ENCODE results near the gene ZBTB47.

Gene ZBTB47

DNA sequence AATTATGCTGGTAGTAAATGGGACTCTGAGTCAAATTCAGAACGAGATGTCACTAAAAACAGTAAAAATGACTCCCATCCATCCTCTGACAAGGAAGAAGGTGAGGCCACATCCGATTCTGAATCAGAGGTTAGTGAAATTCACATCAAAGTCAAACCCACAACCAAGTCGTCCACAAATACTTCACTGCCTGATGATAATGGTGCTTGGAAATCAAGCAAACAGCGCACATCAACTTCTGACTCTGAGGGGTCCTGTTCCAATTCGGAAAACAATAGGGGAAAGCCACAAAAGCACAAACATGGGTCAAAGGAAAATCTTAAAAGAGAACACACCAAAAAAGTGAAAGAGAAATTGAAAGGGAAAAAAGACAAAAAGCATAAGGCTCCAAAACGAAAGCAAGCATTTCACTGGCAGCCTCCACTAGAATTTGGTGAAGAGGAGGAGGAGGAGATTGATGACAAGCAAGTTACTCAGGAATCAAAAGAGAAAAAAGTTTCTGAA is 15.1 kb upstream of the ZBTB47 start:
- H3K18ac ChIP-seq (ENCODE audit: low read length), result no peak overlapping the region
- no peak overlapping the region for H2BK12ac ChIP-seq (ENCODE audit: low read length)
- no peak overlapping the region for H3K9ac ChIP-seq (ENCODE audit: low read depth, low read length, poor library complexity)
- no peak overlapping the region for H2BK120ac ChIP-seq (ENCODE audit: low read depth, low read length)
- DNase-seq (ENCODE audit: low spot score), result no peak
- H2AK5ac ChIP-seq (ENCODE audit: low read depth, low read length), result no peak overlapping the region
- H3K4me3 ChIP-seq (ENCODE audit: low read length in 2 of 2), result no peak overlapping the region
- no peak overlapping the region for H4K91ac ChIP-seq (ENCODE audit: low read depth, low read length, poor library complexity)
- H3K9me3 ChIP-seq (replicated peaks in 1 of 2; ENCODE audit: control insufficient read depth in 2 of 2, insufficient read depth in 1 of 2, low read depth in 1 of 2, low read length in 2 of 2), result no peaks in the 10 kb centered on the region
- peaks cover 51 to 99% of the 10 kb centered on the region in 2 donors for H3K36me3 ChIP-seq (replicated peaks in 1 of 2; ENCODE audit: control insufficient read depth in 2 of 2, insufficient read depth in 2 of 2, low read length in 2 of 2)
- no peaks in the 10 kb centered on the region for H3K4me1 ChIP-seq (ENCODE audit: control insufficient read depth in 2 of 2, insufficient read depth in 1 of 2, low read depth in 1 of 2, low read length in 2 of 2)
- H3K79me1 ChIP-seq (ENCODE audit: low read depth, low read length), result peaks cover 4% of the 10 kb centered on the region
- H2AFZ ChIP-seq (ENCODE audit: low read length), result no peak overlapping the region
- no peak overlapping the region for H3K27ac ChIP-seq (replicated peaks; ENCODE audit: low read length)
- no peak overlapping the region for H3K4me2 ChIP-seq (ENCODE audit: insufficient read depth, low read length, poor library complexity, severe bottlenecking)
- H3K23ac ChIP-seq (ENCODE audit: low read depth, low read length, poor library complexity), result no peak overlapping the region
- no peak overlapping the region for H2BK15ac ChIP-seq (ENCODE audit: low read length)
- H3K14ac ChIP-seq (ENCODE audit: low read length), result no peak overlapping the region
- H2BK5ac ChIP-seq (ENCODE audit: low read length), result no peak overlapping the region
- H4K8ac ChIP-seq (ENCODE audit: low read depth, low read length), result no peak overlapping the region
- WGBS, 2 donors (ENCODE audit: extremely low coverage in 2 of 2, insufficient read length in 2 of 2, insufficient replicate concordance in 1 of 2), result no CpG with 5 or more reads among the region's 6 CpGs
- no peaks in the 10 kb centered on the region for H3K27me3 ChIP-seq (ENCODE audit: control insufficient read depth in 3 of 3, insufficient read depth in 3 of 3, low read depth in 1 of 3, low read length in 3 of 3)
- H3K4ac ChIP-seq (ENCODE audit: low read length), result no peak overlapping the region

DNA sequence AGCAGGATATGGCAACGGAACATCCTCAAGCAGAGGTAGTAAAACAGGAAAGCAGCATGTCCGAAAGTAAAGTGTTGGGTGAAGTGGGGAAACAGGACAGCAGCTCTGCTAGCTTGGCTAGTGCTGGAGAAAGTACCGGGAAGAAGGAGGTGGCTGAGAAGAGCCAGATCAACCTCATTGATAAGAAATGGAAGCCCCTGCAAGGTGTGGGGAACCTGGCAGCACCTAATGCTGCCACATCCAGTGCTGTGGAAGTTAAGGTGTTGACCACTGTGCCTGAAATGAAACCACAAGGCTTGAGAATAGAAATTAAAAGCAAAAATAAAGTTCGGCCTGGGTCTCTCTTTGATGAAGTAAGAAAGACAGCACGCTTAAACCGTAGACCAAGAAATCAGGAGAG is 14.3 kb upstream of the ZBTB47 start:
- H3K4me2 ChIP-seq (ENCODE audit: insufficient read depth, low read length, poor library complexity, severe bottlenecking), result no peak overlapping the region
- no peak overlapping the region for H3K14ac ChIP-seq (ENCODE audit: low read length)
- H3K4me3 ChIP-seq (ENCODE audit: low read length in 2 of 2), result no peak overlapping the region
- no peak for DNase-seq (ENCODE audit: low spot score)
- H3K27me3 ChIP-seq (ENCODE audit: control insufficient read depth in 3 of 3, insufficient read depth in 3 of 3, low read depth in 1 of 3, low read length in 3 of 3), result no peaks in the 10 kb centered on the region
- H3K9me3 ChIP-seq (replicated peaks in 1 of 2; ENCODE audit: control insufficient read depth in 2 of 2, insufficient read depth in 1 of 2, low read depth in 1 of 2, low read length in 2 of 2), result no peaks in the 10 kb centered on the region
- H4K91ac ChIP-seq (ENCODE audit: low read depth, low read length, poor library complexity), result no peak overlapping the region
- no peak overlapping the region for H3K18ac ChIP-seq (ENCODE audit: low read length)
- H3K4me1 ChIP-seq (ENCODE audit: control insufficient read depth in 2 of 2, insufficient read depth in 1 of 2, low read depth in 1 of 2, low read length in 2 of 2), result no peaks in the 10 kb centered on the region
- WGBS, 2 donors (ENCODE audit: extremely low coverage in 2 of 2, insufficient read length in 2 of 2, insufficient replicate concordance in 1 of 2), result no CpG with 5 or more reads among the region's 6 CpGs
- H3K27ac ChIP-seq (replicated peaks; ENCODE audit: low read length), result no peak overlapping the region
- no peak overlapping the region for H2BK12ac ChIP-seq (ENCODE audit: low read length)
- H4K8ac ChIP-seq (ENCODE audit: low read depth, low read length), result no peak overlapping the region
- no peak overlapping the region for H2BK5ac ChIP-seq (ENCODE audit: low read length)
- H3K79me1 ChIP-seq (ENCODE audit: low read depth, low read length), result peaks cover 4% of the 10 kb centered on the region
- H2BK15ac ChIP-seq (ENCODE audit: low read length), result no peak overlapping the region
- H2AFZ ChIP-seq (ENCODE audit: low read length), result no peak overlapping the region
- no peak overlapping the region for H2BK120ac ChIP-seq (ENCODE audit: low read depth, low read length)
- H2AK5ac ChIP-seq (ENCODE audit: low read depth, low read length), result no peak overlapping the region
- H3K9ac ChIP-seq (ENCODE audit: low read depth, low read length, poor library complexity), result no peak overlapping the region
- no peak overlapping the region for H3K4ac ChIP-seq (ENCODE audit: low read length)
- no peak overlapping the region for H3K23ac ChIP-seq (ENCODE audit: low read depth, low read length, poor library complexity)
- peaks cover 50 to 99% of the 10 kb centered on the region in 2 donors for H3K36me3 ChIP-seq (replicated peaks in 1 of 2; ENCODE audit: control insufficient read depth in 2 of 2, insufficient read depth in 2 of 2, low read length in 2 of 2)

DNA sequence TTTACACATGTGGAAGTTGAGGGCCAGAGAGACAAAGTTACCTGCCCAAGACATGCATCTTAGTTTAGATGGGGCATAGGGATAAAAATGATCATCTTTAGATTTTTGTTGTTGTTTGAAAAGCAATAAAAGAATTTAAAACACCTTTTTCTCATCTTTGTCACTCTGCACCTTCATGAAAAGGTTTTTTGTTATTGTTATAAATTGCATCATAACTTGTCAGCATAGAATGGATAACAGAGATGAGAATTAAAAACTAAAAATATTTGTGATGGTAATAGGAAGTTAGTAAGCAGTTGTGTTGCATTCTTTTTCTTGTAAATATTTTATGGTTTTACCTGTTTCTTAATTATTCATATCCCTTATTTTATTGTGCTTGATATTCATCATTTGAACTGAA is 13.4 kb upstream of the ZBTB47 start:
- no peak overlapping the region for H2AK5ac ChIP-seq (ENCODE audit: low read depth, low read length)
- H3K4ac ChIP-seq (ENCODE audit: low read length), result no peak overlapping the region
- no peak overlapping the region for H3K4me2 ChIP-seq (ENCODE audit: insufficient read depth, low read length, poor library complexity, severe bottlenecking)
- no peaks in the 10 kb centered on the region for H3K27me3 ChIP-seq (ENCODE audit: control insufficient read depth in 3 of 3, insufficient read depth in 3 of 3, low read depth in 1 of 3, low read length in 3 of 3)
- no peak overlapping the region for H2BK15ac ChIP-seq (ENCODE audit: low read length)
- no peak overlapping the region for H2BK5ac ChIP-seq (ENCODE audit: low read length)
- H3K79me1 ChIP-seq (ENCODE audit: low read depth, low read length), result peaks cover 4% of the 10 kb centered on the region
- H2BK12ac ChIP-seq (ENCODE audit: low read length), result no peak overlapping the region
- H4K8ac ChIP-seq (ENCODE audit: low read depth, low read length), result no peak overlapping the region
- no peak overlapping the region for H3K14ac ChIP-seq (ENCODE audit: low read length)
- H3K4me1 ChIP-seq (ENCODE audit: control insufficient read depth in 2 of 2, insufficient read depth in 1 of 2, low read depth in 1 of 2, low read length in 2 of 2), result no peaks in the 10 kb centered on the region
- no peak overlapping the region for H3K18ac ChIP-seq (ENCODE audit: low read length)
- H3K23ac ChIP-seq (ENCODE audit: low read depth, low read length, poor library complexity), result no peak overlapping the region
- no peak overlapping the region for H2AFZ ChIP-seq (ENCODE audit: low read length)
- DNase-seq (ENCODE audit: low spot score), result no peak
- H4K91ac ChIP-seq (ENCODE audit: low read depth, low read length, poor library complexity), result no peak overlapping the region
- H3K9ac ChIP-seq (ENCODE audit: low read depth, low read length, poor library complexity), result no peak overlapping the region
- H3K4me3 ChIP-seq (ENCODE audit: low read length in 2 of 2), result no peak overlapping the region
- H3K36me3 ChIP-seq (replicated peaks in 1 of 2; ENCODE audit: control insufficient read depth in 2 of 2, insufficient read depth in 2 of 2, low read length in 2 of 2), result peaks cover 53 to 99% of the 10 kb centered on the region in 2 donors
- no peak overlapping the region for H2BK120ac ChIP-seq (ENCODE audit: low read depth, low read length)
- no peak overlapping the region for H3K27ac ChIP-seq (replicated peaks; ENCODE audit: low read length)
- no peaks in the 10 kb centered on the region for H3K9me3 ChIP-seq (replicated peaks in 1 of 2; ENCODE audit: control insufficient read depth in 2 of 2, insufficient read depth in 1 of 2, low read depth in 1 of 2, low read length in 2 of 2)

DNA sequence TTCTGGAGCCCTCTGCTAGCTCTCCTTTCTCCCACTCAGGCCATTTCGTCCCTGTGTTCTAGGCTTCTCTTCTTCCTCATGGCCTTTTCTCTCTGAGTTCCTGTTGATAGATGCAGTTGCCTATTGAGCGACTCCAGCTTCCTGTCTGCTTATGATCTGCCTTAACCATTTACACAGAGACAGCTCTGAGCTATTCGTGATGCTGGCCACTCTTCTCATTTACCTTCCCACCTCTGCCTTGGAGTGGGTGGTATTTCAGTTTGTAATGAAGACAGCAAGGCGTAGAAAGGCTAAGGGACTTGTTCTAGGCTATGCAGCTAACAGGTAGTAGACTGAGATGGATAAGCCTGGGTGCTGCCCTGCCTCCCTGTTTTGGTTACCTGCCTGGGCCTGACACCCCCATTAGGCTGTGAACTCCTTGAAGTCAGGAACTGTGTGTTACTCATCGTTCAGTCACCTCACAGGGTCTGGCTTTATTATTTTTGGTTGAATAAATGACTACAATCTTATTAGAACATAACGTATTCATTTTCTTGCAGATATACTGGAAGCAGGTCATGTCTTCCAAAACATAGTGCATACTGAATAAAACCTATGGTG is 12.6 kb upstream of the ZBTB47 start:
- Histone ChIP-seq H3K27ac (replicated peaks; ENCODE audit: low read length) (no peak overlapping the region), H3K36me3 (replicated peaks in 1 of 2; ENCODE audit: control insufficient read depth in 2 of 2, insufficient read depth in 2 of 2, low read length in 2 of 2) (peaks cover 51 to 99% of the 10 kb centered on the region in 2 donors)
- WGBS, 2 donors (ENCODE audit: extremely low coverage in 2 of 2, insufficient read length in 2 of 2, insufficient replicate concordance in 1 of 2), result no CpG with 5 or more reads among the region's 6 CpGs

More for the DNA sequence above, 12.6 kb upstream of the ZBTB47 start:
- Histone ChIP-seq H3K4me1 (ENCODE audit: control insufficient read depth in 2 of 2, insufficient read depth in 1 of 2, low read depth in 1 of 2, low read length in 2 of 2) (no peaks in the 10 kb centered on the region), H3K9ac (ENCODE audit: low read depth, low read length, poor library complexity) (no peak overlapping the region), H2BK12ac (ENCODE audit: low read length) (no peak overlapping the region), H3K14ac (ENCODE audit: low read length) (no peak overlapping the region), H3K4me3 (ENCODE audit: low read length in 2 of 2) (no peak overlapping the region), H3K4ac (ENCODE audit: low read length) (no peak overlapping the region), H2BK5ac (ENCODE audit: low read length) (no peak overlapping the region), H2BK120ac (ENCODE audit: low read depth, low read length) (no peak overlapping the region), H3K23ac (ENCODE audit: low read depth, low read length, poor library complexity) (no peak overlapping the region), H3K79me1 (ENCODE audit: low read depth, low read length) (peaks cover 4% of the 10 kb centered on the region), H4K8ac (ENCODE audit: low read depth, low read length) (no peak overlapping the region), H3K27me3 (ENCODE audit: control insufficient read depth in 3 of 3, insufficient read depth in 3 of 3, low read depth in 1 of 3, low read length in 3 of 3) (no peaks in the 10 kb centered on the region), H2BK15ac (ENCODE audit: low read length) (no peak overlapping the region), H2AFZ (ENCODE audit: low read length) (no peak overlapping the region), H3K4me2 (ENCODE audit: insufficient read depth, low read length, poor library complexity, severe bottlenecking) (no peak overlapping the region), H3K18ac (ENCODE audit: low read length) (no peak overlapping the region), H2AK5ac (ENCODE audit: low read depth, low read length) (no peak overlapping the region), H4K91ac (ENCODE audit: low read depth, low read length, poor library complexity) (no peak overlapping the region), H3K9me3 (replicated peaks in 1 of 2; ENCODE audit: control insufficient read depth in 2 of 2, insufficient read depth in 1 of 2, low read depth in 1 of 2, low read length in 2 of 2) (no peaks in the 10 kb centered on the region)
- no peak for DNase-seq (ENCODE audit: low spot score)

Measured in neuronal stem cell (in vitro differentiated cells).